Colonic mucosa (tissue), 4 donors: ENCODE measurements around the gene TBC1D12. TPM values are rescaled to one million over a fixed set of nuclear protein-coding genes. Genes with fewer than 3 reads are reported as not detected.

Experiments
- DNase-seq: peaks from one replicate; pipeline ENCODE4 v3.0.0-alpha.2; 2020
- H3K27ac ChIP-seq: fragments of 200-600 bp; one replicate; pipeline ENCODE4 v1.8.0; 2021
- H3K27me3 ChIP-seq: fragments of 200-600 bp; one replicate; pipeline ENCODE4 v1.8.0; 2021
- H3K36me3 ChIP-seq: fragments of 200-600 bp; one replicate; pipeline ENCODE4 v1.8.0; 2021
- H3K4me1 ChIP-seq: fragments of 200-600 bp; one replicate; pipeline ENCODE4 v1.8.0; 2021; ENCODE audit warnings: mild to moderate bottlenecking
- H3K4me3 ChIP-seq: fragments of 200-600 bp; one replicate; pipeline ENCODE4 v1.8.0; 2021
- H3K9ac ChIP-seq, 2 donors: one replicate each; pipeline ENCODE4 v1.7.0; 2013; ENCODE audit warnings: control low read depth in 2 of 2, low read depth in 2 of 2, low read length in 2 of 2
- H3K9me3 ChIP-seq: fragments of 200-600 bp; one replicate; pipeline ENCODE4 v1.8.0; 2021
- CTCF ChIP-seq: fragments of 200-600 bp; IDR thresholded peaks from one replicate; pipeline ENCODE4 v1.8.0; 2022; ENCODE audit warnings: antibody characterized with exemption, mild to moderate bottlenecking
- intact Hi-C: fragments of 100-400 bp; cut with DNase I; formaldehyde crosslinking; loops from one replicate; pipeline ENCODE4 v1.14.1; 2022
- total RNA-seq, 2 donors: library from RNA; stranded (reverse); fragmentation: NEBNext Ultra II Directional in 1 of 2; extraction: Animal tissue kit (Norgen Biotek cat#: 25700) in 1 of 2; gene quantifications; one replicate each; pipeline ENCODE4 v1.2.1, GENCODE V29; 2021
- donor health status: healthy.
- donor health status: DM: no; HTN: no; CAD: no.
- donor health status: DM: no; HTN: no; CAD: no.

Gene TBC1D12
- total RNA-seq, 2 donors from 2014 or later, result 18.0 to 21.0 TPM

- Histone ChIP-seq H3K27ac (no peak overlapping the region), H3K27me3 (no peaks in the 10 kb centered on the region), H3K9ac (no peak overlapping the region), H3K4me3 (no peak overlapping the region), H3K4me1 (no peaks in the 10 kb centered on the region), H3K9me3 (no peaks in the 10 kb centered on the region), H3K36me3 (no peaks in the 10 kb centered on the region)
- DNase-seq, result no peak
- TF ChIP-seq CTCF, result no peak
- intact Hi-C loops, result no loop called here
These were observed 14.6 kb downstream of the TBC1D12 start for GRCh38 chr10:94416896-94417295.

GRCh38 chr10:94417321-94417720 lies 15.0 kb downstream of the TBC1D12 start:
- Histone ChIP-seq H3K27me3 (no peaks in the 10 kb centered on the region), H3K9me3 (no peaks in the 10 kb centered on the region), H3K4me3 (no peak overlapping the region), H3K4me1 (no peaks in the 10 kb centered on the region), H3K27ac (no peak overlapping the region), H3K9ac (no peak overlapping the region), H3K36me3 (no peaks in the 10 kb centered on the region)
- intact Hi-C loops, result no loop called here
- TF ChIP-seq CTCF, result no peak
- no peak for DNase-seq

- Histone ChIP-seq H3K9me3 (no peaks in the 10 kb centered on the region), H3K27me3 (no peaks in the 10 kb centered on the region), H3K27ac (no peak overlapping the region), H3K4me3 (no peak overlapping the region), H3K36me3 (no peaks in the 10 kb centered on the region), H3K4me1 (no peaks in the 10 kb centered on the region), H3K9ac (no peak overlapping the region)
- no peak for TF ChIP-seq CTCF
- no peak for DNase-seq
- intact Hi-C loops, result no loop called here
These were observed 18.2 kb downstream of the TBC1D12 start for GRCh38 chr10:94420516-94420915.

GRCh38 chr10:94420998-94421528 lies 18.7 kb downstream of the TBC1D12 start:
- H3K4me3 ChIP-seq, result no peak overlapping the region
- no peaks in the 10 kb centered on the region for H3K27me3 ChIP-seq
- no peak overlapping the region for H3K27ac ChIP-seq
- no peak overlapping the region for H3K9ac ChIP-seq
- intact Hi-C loops, result no loop called here
- DNase-seq, result no peak
- no peak for TF ChIP-seq CTCF
- H3K36me3 ChIP-seq, result no peaks in the 10 kb centered on the region
- H3K4me1 ChIP-seq, result no peaks in the 10 kb centered on the region
- no peaks in the 10 kb centered on the region for H3K9me3 ChIP-seq

GRCh38 chr10:94423627-94424026 lies 21.3 kb downstream of the TBC1D12 start:
- Histone ChIP-seq H3K4me3 (no peak overlapping the region), H3K27ac (no peak overlapping the region)
- intact Hi-C loops, result no loop called here

More at GRCh38 chr10:94423627-94424026, 21.3 kb downstream of the TBC1D12 start:
- no peaks in the 10 kb centered on the region for H3K4me1 ChIP-seq
- no peak for DNase-seq
- no peaks in the 10 kb centered on the region for H3K9me3 ChIP-seq
- no peak for TF ChIP-seq CTCF
- H3K27me3 ChIP-seq, result no peaks in the 10 kb centered on the region
- no peaks in the 10 kb centered on the region for H3K36me3 ChIP-seq
- H3K9ac ChIP-seq, result no peak overlapping the region
